ENCODE results near the gene UNC45B. TPM values are rescaled to one million over a fixed set of nuclear protein-coding genes. Genes with fewer than 3 reads are reported as not detected.
"Not testable (repeated sequence)": the region's sequence is repeated elsewhere in the genome, so short reads cannot be mapped to it uniquely, and the experiment has no call there.

The UNC45B gene
- total RNA-seq, 1 donor from 2014 or later: 243 TPM

GRCh38 chr17:35132816-35133550 is 14.6 kb upstream of the UNC45B start:
- intact Hi-C loops (cut with micrococcal nuclease): no loop called here
- DNase-seq: no peak
- ATAC-seq: no peak

- no peak for ATAC-seq
- intact Hi-C loops (cut with micrococcal nuclease): no loop called here
- DNase-seq: no peak
Observed at GRCh38 chr17:35135322-35135721, 12.3 kb upstream of the UNC45B start.

GRCh38 chr17:35138218-35138617 is 9.4 kb upstream of the UNC45B start:
- intact Hi-C loops (cut with micrococcal nuclease): no loop called here
- ATAC-seq (no peak), DNase-seq (no peak)

GRCh38 chr17:35141681-35142466 is 5.7 kb upstream of the UNC45B start, which contains the start of gene NLE1:
Gene NLE1 (minus strand): TSS chr17:35142303. CDS start chr17:35142275, 28 bp downstream.
- peak; percentile 89 for ATAC-seq
- intact Hi-C loops (cut with micrococcal nuclease): no loop called here
- DNase-seq: peak; percentile 89

GRCh38 chr17:35142467-35142796 is 5.2 kb upstream of the UNC45B start:
- DNase-seq (no peak), ATAC-seq (no peak)
- intact Hi-C loops (cut with micrococcal nuclease): no loop called here

GRCh38 chr17:35144840-35145239 is 2.8 kb upstream of the UNC45B start:
- ATAC-seq: no peak
- no peak for DNase-seq
- intact Hi-C loops (cut with micrococcal nuclease): no loop called here

- DNase-seq (no peak), ATAC-seq (peak; percentile 3)
- intact Hi-C loops (cut with micrococcal nuclease): no loop called here
Observed at GRCh38 chr17:35146214-35146833, 1.3 kb upstream of the UNC45B start.

GRCh38 chr17:35148144-35148543 is 527 bp downstream of the UNC45B start:
- no peak for DNase-seq
- intact Hi-C loops (cut with micrococcal nuclease): no loop called here
- ATAC-seq: peak; percentile 32

GRCh38 chr17:35149941-35150340 is 2.3 kb downstream of the UNC45B start:
- ATAC-seq: no peak
- no peak for DNase-seq
- intact Hi-C loops (cut with micrococcal nuclease): no loop called here

- DNase-seq; intact Hi-C loops (cut with micrococcal nuclease); ATAC-seq: not testable (repeated sequence)
Observed at GRCh38 chr17:35151080-35151479, 3.5 kb downstream of the UNC45B start.

GRCh38 chr17:35152421-35153140 is 5.0 kb downstream of the UNC45B start:
- ATAC-seq: no peak
- intact Hi-C loops (cut with micrococcal nuclease): no loop called here
- DNase-seq: no peak

GRCh38 chr17:35154196-35155165 is 6.9 kb downstream of the UNC45B start:
- ATAC-seq: no peak
- intact Hi-C loops (cut with micrococcal nuclease): no loop called here
- DNase-seq: no peak

GRCh38 chr17:35155246-35155645 is 7.6 kb downstream of the UNC45B start:
- DNase-seq (no peak), ATAC-seq (no peak)
- intact Hi-C loops (cut with micrococcal nuclease): no loop called here

GRCh38 chr17:35159940-35160339 is 12.3 kb downstream of the UNC45B start:
- DNase-seq (no peak), ATAC-seq (no peak)
- intact Hi-C loops (cut with micrococcal nuclease): no loop called here

- intact Hi-C loops (cut with micrococcal nuclease): no loop called here
- ATAC-seq: no peak
Observed at GRCh38 chr17:35160354-35161201, 13.0 kb downstream of the UNC45B start.

GRCh38 chr17:35161281-35161761 is 13.7 kb downstream of the UNC45B start:
- intact Hi-C loops (cut with micrococcal nuclease): no loop called here
- no peak for ATAC-seq
- DNase-seq: no peak

More at GRCh38 chr17:35160354-35161201, 13.0 kb downstream of the UNC45B start:
- DNase-seq: no peak

- intact Hi-C loops (cut with micrococcal nuclease): no loop called here
- ATAC-seq (no peak), DNase-seq (no peak)
Observed at GRCh38 chr17:35162755-35163154, 15.1 kb downstream of the UNC45B start.

Measured in left ventricle myocardium superior (tissue), 1 donor.